Neural cell (in vitro differentiated cells): ENCODE data around the gene FANCI. TPM values are rescaled to one million over a fixed set of nuclear protein-coding genes. Genes with fewer than 3 reads are reported as not detected.

ENCODE experiments used
- H2AFZ ChIP-seq: fragments of 200-600, 300-800 bp; sonication (generic), shearing (Covaris generic); 2 replicates; pipeline ENCODE4 v1.6.0; 2014; ENCODE audit warnings: low read depth, mild to moderate bottlenecking, antibody characterized with exemption, low read length, moderate library complexity
- H3F3A ChIP-seq: fragments of 200-600 bp; shearing (Covaris generic); 2 replicates; pipeline ENCODE4 v1.6.1; 2016; ENCODE audit warnings: mild to moderate bottlenecking, moderate library complexity, mixed read lengths, antibody characterized with exemption, low read length; ENCODE audit not compliant: insufficient read depth, poor library complexity, severe bottlenecking
- H3K27ac ChIP-seq: fragments of 200-600, 300-800 bp; sonication (generic), shearing (Covaris generic); 2 replicates; pipeline ENCODE4 v1.5.1; 2014; ENCODE audit warnings: mild to moderate bottlenecking, low read length, moderate library complexity
- H3K27me3 ChIP-seq: fragments of 300-800, 200-600 bp; sonication (generic), shearing (Covaris generic); 2 replicates; pipeline ENCODE4 v1.6.0; 2014; ENCODE audit warnings: mild to moderate bottlenecking, low read depth, low read length, moderate library complexity; ENCODE audit not compliant: insufficient read depth
- H3K36me3 ChIP-seq: fragments of 300-800, 200-600 bp; sonication (generic), shearing (Covaris generic); 2 replicates; pipeline ENCODE4 v1.5.1; 2014; ENCODE audit warnings: mild to moderate bottlenecking, antibody characterized with exemption, low read length, moderate library complexity; ENCODE audit not compliant: insufficient read depth
- H3K4me2 ChIP-seq: fragments of 300-800, 200-600 bp; sonication (generic), shearing (Covaris generic); 2 replicates; pipeline ENCODE4 v1.6.0; 2014; ENCODE audit warnings: mild to moderate bottlenecking, low read length
- H3K4me3 ChIP-seq: fragments of 300-800, 200-600 bp; sonication (generic), shearing (Covaris generic); 2 replicates; pipeline ENCODE4 v1.5.1; 2014; ENCODE audit warnings: mild to moderate bottlenecking, low read length, moderate library complexity
- H3K79me2 ChIP-seq: fragments of 200-600 bp; shearing (Covaris generic); replicated peaks from 2 replicates; pipeline ENCODE4 v1.6.0; 2014; ENCODE audit warnings: mild to moderate bottlenecking, low read length, moderate library complexity; ENCODE audit not compliant: insufficient read depth
- H3K9ac ChIP-seq: fragments of 300-800, 200-600 bp; sonication (generic), shearing (Covaris generic); 2 replicates; pipeline ENCODE4 v1.6.1; 2016; ENCODE audit warnings: mild to moderate bottlenecking, low read length, mixed read lengths
- H3K9me2 ChIP-seq: fragments of 200-600 bp; shearing (Covaris generic); 2 replicates; pipeline ENCODE4 v1.6.1; 2016; ENCODE audit warnings: mild to moderate bottlenecking, low read length, mixed read lengths; ENCODE audit not compliant: insufficient read depth
- H3K9me3 ChIP-seq: fragments of 200-600, 300-800 bp; sonication (generic), shearing (Covaris generic); 2 replicates; pipeline ENCODE4 v1.6.1; 2016; ENCODE audit warnings: mild to moderate bottlenecking, mixed run types, low read length, moderate library complexity, mixed read lengths
- H4K20me1 ChIP-seq: fragments of 200-600 bp; shearing (Covaris generic); 2 replicates; pipeline ENCODE4 v1.6.1; 2016; ENCODE audit warnings: mild to moderate bottlenecking, mixed run types; ENCODE audit not compliant: insufficient read depth
- EP300 ChIP-seq: fragments of 450-650 bp; conservative IDR thresholded peaks from 2 replicates; pipeline ENCODE4 v1.6.1; 2014; ENCODE audit warnings: antibody characterized with exemption, mild to moderate bottlenecking, moderate library complexity; ENCODE audit not compliant: poor library complexity, severe bottlenecking
- EZH2 ChIP-seq: fragments of 200-600, 300-800 bp; shearing (Covaris generic), sonication (generic); IDR thresholded peaks from 2 replicates; pipeline ENCODE4 v1.6.1; 2014; ENCODE audit warnings: antibody characterized with exemption, low read length, borderline replicate concordance, mild to moderate bottlenecking; ENCODE audit not compliant: insufficient read depth, poor library complexity, severe bottlenecking
- MXI1 ChIP-seq: fragments of 450-650 bp; conservative IDR thresholded peaks from 2 replicates; pipeline ENCODE4 v1.6.1; 2014; ENCODE audit warnings: antibody characterized with exemption, mild to moderate bottlenecking; ENCODE audit not compliant: poor library complexity, severe bottlenecking
- POLR2AphosphoS5 ChIP-seq: IDR thresholded peaks from 2 replicates; pipeline ENCODE4 v1.6.1; 2012
- RAD21 ChIP-seq: fragments of 450-650 bp; conservative IDR thresholded peaks from 2 replicates; pipeline ENCODE4 v1.6.1; 2014; ENCODE audit warnings: antibody characterized with exemption, mild to moderate bottlenecking, moderate library complexity
- SMC3 ChIP-seq: fragments of 450-650 bp; conservative IDR thresholded peaks from 2 replicates; pipeline ENCODE4 v1.6.1; 2014; ENCODE audit warnings: antibody characterized with exemption, mild to moderate bottlenecking, moderate library complexity; ENCODE audit not compliant: poor library complexity
- TAF1 ChIP-seq: IDR thresholded peaks from 2 replicates; pipeline ENCODE4 v1.6.1; 2012; ENCODE audit warnings: low read depth
- polyA plus RNA-seq: library from polyadenylated mRNA; depleted of rRNA; stranded (reverse); fragments of >200 nt; gene quantifications from 2 replicates; pipeline ENCODE4 v1.2.3, GENCODE V29; 2014
- TF ChIP-seq, protein P1 (sequence below): IDR thresholded peaks from 2 replicates; pipeline ENCODE4 v1.6.1; 2012; ENCODE audit warnings: borderline replicate concordance
- TF ChIP-seq, protein P2 (sequence below): fragments of 450-650 bp; IDR thresholded peaks from 2 replicates; pipeline ENCODE4 v1.5.1; 2014; ENCODE audit warnings: antibody characterized with exemption, mild to moderate bottlenecking, moderate library complexity; ENCODE audit not compliant: poor library complexity, severe bottlenecking

FANCI gene
- polyA plus RNA-seq, 1 donor from 2014 or later: 5.4 TPM

- no peak overlapping the region for H3K4me3 ChIP-seq
- TF ChIP-seq EP300 (no peak), RAD21 (no peak), POLR2AphosphoS5 (no peak)
- TF ChIP-seq, protein P1, sequence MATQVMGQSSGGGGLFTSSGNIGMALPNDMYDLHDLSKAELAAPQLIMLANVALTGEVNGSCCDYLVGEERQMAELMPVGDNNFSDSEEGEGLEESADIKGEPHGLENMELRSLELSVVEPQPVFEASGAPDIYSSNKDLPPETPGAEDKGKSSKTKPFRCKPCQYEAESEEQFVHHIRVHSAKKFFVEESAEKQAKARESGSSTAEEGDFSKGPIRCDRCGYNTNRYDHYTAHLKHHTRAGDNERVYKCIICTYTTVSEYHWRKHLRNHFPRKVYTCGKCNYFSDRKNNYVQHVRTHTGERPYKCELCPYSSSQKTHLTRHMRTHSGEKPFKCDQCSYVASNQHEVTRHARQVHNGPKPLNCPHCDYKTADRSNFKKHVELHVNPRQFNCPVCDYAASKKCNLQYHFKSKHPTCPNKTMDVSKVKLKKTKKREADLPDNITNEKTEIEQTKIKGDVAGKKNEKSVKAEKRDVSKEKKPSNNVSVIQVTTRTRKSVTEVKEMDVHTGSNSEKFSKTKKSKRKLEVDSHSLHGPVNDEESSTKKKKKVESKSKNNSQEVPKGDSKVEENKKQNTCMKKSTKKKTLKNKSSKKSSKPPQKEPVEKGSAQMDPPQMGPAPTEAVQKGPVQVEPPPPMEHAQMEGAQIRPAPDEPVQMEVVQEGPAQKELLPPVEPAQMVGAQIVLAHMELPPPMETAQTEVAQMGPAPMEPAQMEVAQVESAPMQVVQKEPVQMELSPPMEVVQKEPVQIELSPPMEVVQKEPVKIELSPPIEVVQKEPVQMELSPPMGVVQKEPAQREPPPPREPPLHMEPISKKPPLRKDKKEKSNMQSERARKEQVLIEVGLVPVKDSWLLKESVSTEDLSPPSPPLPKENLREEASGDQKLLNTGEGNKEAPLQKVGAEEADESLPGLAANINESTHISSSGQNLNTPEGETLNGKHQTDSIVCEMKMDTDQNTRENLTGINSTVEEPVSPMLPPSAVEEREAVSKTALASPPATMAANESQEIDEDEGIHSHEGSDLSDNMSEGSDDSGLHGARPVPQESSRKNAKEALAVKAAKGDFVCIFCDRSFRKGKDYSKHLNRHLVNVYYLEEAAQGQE: no peak
- H4K20me1 ChIP-seq: no peaks in the 10 kb centered on the region
- no peaks in the 10 kb centered on the region for H3F3A ChIP-seq
- no peak overlapping the region for H2AFZ ChIP-seq
- no peaks in the 10 kb centered on the region for H3K9me3 ChIP-seq
- no peaks in the 10 kb centered on the region for H3K79me2 ChIP-seq
- no peaks in the 10 kb centered on the region for H3K27me3 ChIP-seq
- H3K9me2 ChIP-seq: no peaks in the 10 kb centered on the region
- no peak overlapping the region for H3K27ac ChIP-seq
- no peak overlapping the region for H3K4me2 ChIP-seq
- no peak overlapping the region for H3K9ac ChIP-seq
- H3K36me3 ChIP-seq: peaks cover 10% of the 10 kb centered on the region
Measured at GRCh38 chr15:89319678-89320077, 75.9 kb downstream of the FANCI start.

- no peaks in the 10 kb centered on the region for H3F3A ChIP-seq
- H4K20me1 ChIP-seq: no peaks in the 10 kb centered on the region
- no peak overlapping the region for H2AFZ ChIP-seq
- H3K9me3 ChIP-seq: no peaks in the 10 kb centered on the region
- no peak overlapping the region for H3K9ac ChIP-seq
- H3K9me2 ChIP-seq: no peaks in the 10 kb centered on the region
- H3K36me3 ChIP-seq: peaks cover 6% of the 10 kb centered on the region
- no peak for TF ChIP-seq EZH2
- TF ChIP-seq, protein P2, sequence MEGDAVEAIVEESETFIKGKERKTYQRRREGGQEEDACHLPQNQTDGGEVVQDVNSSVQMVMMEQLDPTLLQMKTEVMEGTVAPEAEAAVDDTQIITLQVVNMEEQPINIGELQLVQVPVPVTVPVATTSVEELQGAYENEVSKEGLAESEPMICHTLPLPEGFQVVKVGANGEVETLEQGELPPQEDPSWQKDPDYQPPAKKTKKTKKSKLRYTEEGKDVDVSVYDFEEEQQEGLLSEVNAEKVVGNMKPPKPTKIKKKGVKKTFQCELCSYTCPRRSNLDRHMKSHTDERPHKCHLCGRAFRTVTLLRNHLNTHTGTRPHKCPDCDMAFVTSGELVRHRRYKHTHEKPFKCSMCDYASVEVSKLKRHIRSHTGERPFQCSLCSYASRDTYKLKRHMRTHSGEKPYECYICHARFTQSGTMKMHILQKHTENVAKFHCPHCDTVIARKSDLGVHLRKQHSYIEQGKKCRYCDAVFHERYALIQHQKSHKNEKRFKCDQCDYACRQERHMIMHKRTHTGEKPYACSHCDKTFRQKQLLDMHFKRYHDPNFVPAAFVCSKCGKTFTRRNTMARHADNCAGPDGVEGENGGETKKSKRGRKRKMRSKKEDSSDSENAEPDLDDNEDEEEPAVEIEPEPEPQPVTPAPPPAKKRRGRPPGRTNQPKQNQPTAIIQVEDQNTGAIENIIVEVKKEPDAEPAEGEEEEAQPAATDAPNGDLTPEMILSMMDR: no peak
- no peak overlapping the region for H3K27ac ChIP-seq
- H3K79me2 ChIP-seq: no peaks in the 10 kb centered on the region
- H3K4me2 ChIP-seq: no peak overlapping the region
- H3K27me3 ChIP-seq: no peaks in the 10 kb centered on the region
- no peak overlapping the region for H3K4me3 ChIP-seq
Measured at GRCh38 chr15:89320200-89320599, 76.4 kb downstream of the FANCI start.

GRCh38 chr15:89321521-89322410, 78.0 kb downstream of the FANCI start:
- no peaks in the 10 kb centered on the region for H3K27me3 ChIP-seq

More at GRCh38 chr15:89321521-89322410, 78.0 kb downstream of the FANCI start:
- H3K36me3 ChIP-seq: peaks cover 4% of the 10 kb centered on the region
- H3K9me3 ChIP-seq: no peaks in the 10 kb centered on the region
- no peaks in the 10 kb centered on the region for H3K9me2 ChIP-seq
- TF ChIP-seq RAD21: no peak
- TF ChIP-seq MXI1: no peak
- TF ChIP-seq, protein P1: no peak
- no peak for TF ChIP-seq EZH2
- no peak for TF ChIP-seq POLR2AphosphoS5
- no peak for TF ChIP-seq TAF1
- TF ChIP-seq, protein P2: no peak
- TF ChIP-seq EP300: no peak
- no peak for TF ChIP-seq SMC3
- no peak overlapping the region for H3K4me3 ChIP-seq
- H3K27ac ChIP-seq: no peak overlapping the region
- H2AFZ ChIP-seq: no peak overlapping the region
- no peak overlapping the region for H3K4me2 ChIP-seq
- no peak overlapping the region for H3K9ac ChIP-seq
- H4K20me1 ChIP-seq: no peaks in the 10 kb centered on the region
- H3K79me2 ChIP-seq: no peaks in the 10 kb centered on the region
- H3F3A ChIP-seq: no peaks in the 10 kb centered on the region
